ENCODE data around the gene TMPRSS13.
"Not testable (repeated sequence)": the region's sequence is repeated elsewhere in the genome, so short reads cannot be mapped to it uniquely, and the experiment has no call there.

The TMPRSS13 gene

DNA sequence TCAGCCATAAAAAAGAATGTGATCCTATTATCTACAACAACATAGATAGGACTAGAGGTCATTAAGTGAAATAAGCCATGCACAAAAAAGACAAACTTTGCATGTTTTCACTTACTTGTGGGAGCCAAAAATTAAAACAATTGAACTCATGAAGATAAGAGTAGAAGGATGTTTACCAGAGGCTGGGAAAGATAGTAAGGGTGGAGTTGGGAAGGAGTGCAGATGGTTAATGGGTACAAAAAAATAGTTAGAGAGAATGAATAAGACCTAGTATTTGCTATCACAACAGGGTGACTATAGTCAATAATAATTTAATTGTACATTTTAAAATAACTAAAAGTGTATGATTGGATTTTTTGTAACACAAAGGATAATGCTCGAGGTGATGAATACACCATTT, 29.7 kb upstream of the TMPRSS13 start:
- H3K4me3 ChIP-seq (ENCODE audit: low read depth in 1 of 2, low read length in 1 of 2) = no peak overlapping the region

DNA sequence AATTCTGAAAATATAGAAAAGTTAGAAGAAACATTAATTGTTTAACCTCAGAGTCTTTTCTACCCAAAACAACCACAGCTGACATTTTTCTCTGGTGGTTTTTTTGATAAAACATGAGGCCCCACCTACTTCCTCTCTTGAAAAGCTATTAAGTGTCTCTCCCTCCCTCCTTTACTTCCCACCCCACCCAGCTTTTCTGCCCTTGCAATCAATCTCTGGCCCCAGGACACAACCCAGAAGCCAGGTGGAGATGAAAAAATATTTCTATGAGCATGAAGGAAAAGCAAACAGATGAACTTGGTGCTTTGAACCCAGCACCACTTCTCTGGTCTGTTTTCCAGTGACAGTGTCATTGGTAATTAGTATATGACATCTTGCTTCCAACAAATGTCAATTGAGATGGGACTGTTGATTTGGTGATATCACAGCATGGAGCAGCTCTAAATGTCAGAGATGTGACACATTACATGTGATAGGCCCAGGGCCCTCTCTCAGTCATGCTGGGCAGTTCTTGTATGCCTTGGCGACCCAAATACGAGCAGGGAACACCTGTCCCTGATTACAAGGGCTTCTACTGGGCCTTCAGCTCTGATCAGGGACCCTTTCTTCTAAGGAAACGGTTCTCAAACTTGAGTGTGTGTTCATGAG, 23.9 kb upstream of the TMPRSS13 start:
- H3K36me3 ChIP-seq = no peaks in the 10 kb centered on the region
- no peak overlapping the region for H3K4me3 ChIP-seq (ENCODE audit: low read depth in 1 of 2, low read length in 1 of 2)
- H3K27ac ChIP-seq = no peak overlapping the region
- TF ChIP-seq, protein P1, sequence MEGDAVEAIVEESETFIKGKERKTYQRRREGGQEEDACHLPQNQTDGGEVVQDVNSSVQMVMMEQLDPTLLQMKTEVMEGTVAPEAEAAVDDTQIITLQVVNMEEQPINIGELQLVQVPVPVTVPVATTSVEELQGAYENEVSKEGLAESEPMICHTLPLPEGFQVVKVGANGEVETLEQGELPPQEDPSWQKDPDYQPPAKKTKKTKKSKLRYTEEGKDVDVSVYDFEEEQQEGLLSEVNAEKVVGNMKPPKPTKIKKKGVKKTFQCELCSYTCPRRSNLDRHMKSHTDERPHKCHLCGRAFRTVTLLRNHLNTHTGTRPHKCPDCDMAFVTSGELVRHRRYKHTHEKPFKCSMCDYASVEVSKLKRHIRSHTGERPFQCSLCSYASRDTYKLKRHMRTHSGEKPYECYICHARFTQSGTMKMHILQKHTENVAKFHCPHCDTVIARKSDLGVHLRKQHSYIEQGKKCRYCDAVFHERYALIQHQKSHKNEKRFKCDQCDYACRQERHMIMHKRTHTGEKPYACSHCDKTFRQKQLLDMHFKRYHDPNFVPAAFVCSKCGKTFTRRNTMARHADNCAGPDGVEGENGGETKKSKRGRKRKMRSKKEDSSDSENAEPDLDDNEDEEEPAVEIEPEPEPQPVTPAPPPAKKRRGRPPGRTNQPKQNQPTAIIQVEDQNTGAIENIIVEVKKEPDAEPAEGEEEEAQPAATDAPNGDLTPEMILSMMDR (IDR thresholded peaks at IDR 0.05) = no peak
- H3K9me3 ChIP-seq = no peaks in the 10 kb centered on the region
- peaks cover 3 to 4% of the 10 kb centered on the region in 2 experiments for H3K4me1 ChIP-seq (ENCODE audit: control insufficient read depth in 1 of 2, insufficient read depth in 1 of 2, low read depth in 1 of 2, low read length in 1 of 2)
- peaks cover 11% of the 10 kb centered on the region for H3K27me3 ChIP-seq

More for the DNA sequence above, 29.7 kb upstream of the TMPRSS13 start:
- Histone ChIP-seq H3K36me3 (no peaks in the 10 kb centered on the region), H3K27ac (no peak overlapping the region), H3K27me3 (no peaks in the 10 kb centered on the region), H3K9me3 (no peaks in the 10 kb centered on the region), H3K4me1 (ENCODE audit: control insufficient read depth in 1 of 2, insufficient read depth in 1 of 2, low read depth in 1 of 2, low read length in 1 of 2) (peaks cover 0 to 6% of the 10 kb centered on the region in 2 experiments)
- TF ChIP-seq, protein P1 (IDR thresholded peaks at IDR 0.05) = no peak

DNA sequence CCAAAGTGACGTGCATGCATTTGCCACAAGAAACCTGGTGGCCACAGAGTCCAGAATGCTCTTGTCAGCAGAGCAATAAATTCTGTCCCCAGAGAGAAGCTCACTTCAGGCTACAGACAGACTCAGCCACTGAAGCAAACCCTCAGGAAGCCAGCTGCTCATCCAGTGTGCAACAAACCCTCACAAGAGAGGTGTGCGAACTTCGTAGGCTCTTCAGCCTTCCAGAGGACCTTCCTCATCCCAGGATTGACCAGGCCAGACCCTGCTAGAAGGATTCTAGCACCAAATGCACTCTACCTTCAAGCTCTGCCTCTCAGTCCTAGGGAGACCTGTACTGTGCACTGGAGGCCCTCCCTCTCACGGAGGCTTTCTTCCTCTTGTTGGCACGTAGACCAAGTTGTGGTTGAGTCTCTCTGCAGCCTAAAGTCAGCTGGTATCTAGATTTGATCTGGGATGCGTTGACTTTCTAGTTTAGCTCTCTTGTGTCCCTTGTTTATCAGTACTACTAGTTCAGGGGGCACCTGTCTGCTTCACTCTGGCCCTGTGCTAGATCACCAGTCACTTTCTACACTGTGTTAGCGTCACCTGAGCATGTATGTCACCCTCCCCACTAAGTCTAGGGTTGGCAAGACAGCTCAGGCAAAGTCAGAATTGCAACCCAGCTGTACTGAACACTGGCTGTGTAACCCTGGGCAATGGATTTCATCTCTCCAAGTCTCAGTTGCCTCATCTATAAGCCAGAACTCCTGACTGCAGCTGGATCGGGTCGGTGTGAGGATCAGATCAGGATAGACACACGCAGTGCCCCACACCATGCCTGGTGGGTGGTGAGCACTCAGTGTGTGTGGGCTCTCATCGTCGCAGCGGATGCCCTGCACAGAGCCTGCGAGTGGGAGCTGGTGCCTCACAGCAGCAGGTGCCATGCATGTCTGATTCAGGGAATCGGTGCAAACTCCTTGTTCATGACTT, 22.1 kb upstream of the TMPRSS13 start:
- H3K9me3 ChIP-seq = no peaks in the 10 kb centered on the region
- H3K36me3 ChIP-seq = no peaks in the 10 kb centered on the region
- TF ChIP-seq, protein P1 (IDR thresholded peaks at IDR 0.05) = no peak
- H3K4me3 ChIP-seq (ENCODE audit: low read depth in 1 of 2, low read length in 1 of 2) = no peak overlapping the region
- H3K27me3 ChIP-seq = peaks cover 11% of the 10 kb centered on the region
- no peak overlapping the region for H3K27ac ChIP-seq
- peaks cover 3 to 4% of the 10 kb centered on the region in 2 experiments for H3K4me1 ChIP-seq (ENCODE audit: control insufficient read depth in 1 of 2, insufficient read depth in 1 of 2, low read depth in 1 of 2, low read length in 1 of 2)

DNA sequence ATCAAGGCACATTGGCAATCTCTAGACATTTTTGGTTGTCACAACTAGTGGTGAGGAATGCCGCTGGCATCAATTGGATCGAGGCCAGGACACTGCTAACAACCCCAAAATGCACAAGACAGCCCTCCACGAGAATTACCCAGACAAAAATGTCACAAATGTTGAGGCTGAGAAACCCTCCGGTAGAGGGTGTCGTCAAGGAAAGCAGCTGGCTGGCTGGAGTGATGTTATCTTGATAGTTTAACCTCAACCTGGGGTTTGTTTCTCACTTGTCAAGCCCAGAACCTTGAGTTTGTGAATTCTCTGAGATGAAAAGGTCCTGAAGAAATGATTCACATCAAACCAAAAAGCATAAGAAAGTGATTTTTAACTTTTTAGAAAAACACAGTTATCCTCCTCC, 21.1 kb upstream of the TMPRSS13 start:
- H3K27me3 ChIP-seq = peaks cover 11% of the 10 kb centered on the region
- peaks cover 3 to 4% of the 10 kb centered on the region in 2 experiments for H3K4me1 ChIP-seq (ENCODE audit: control insufficient read depth in 1 of 2, insufficient read depth in 1 of 2, low read depth in 1 of 2, low read length in 1 of 2)
- no peak overlapping the region for H3K4me3 ChIP-seq (ENCODE audit: low read depth in 1 of 2, low read length in 1 of 2)
- H3K36me3 ChIP-seq = no peaks in the 10 kb centered on the region
- H3K9me3 ChIP-seq = no peaks in the 10 kb centered on the region
- TF ChIP-seq, protein P1 (IDR thresholded peaks at IDR 0.05) = no peak
- H3K27ac ChIP-seq = no peak overlapping the region

DNA sequence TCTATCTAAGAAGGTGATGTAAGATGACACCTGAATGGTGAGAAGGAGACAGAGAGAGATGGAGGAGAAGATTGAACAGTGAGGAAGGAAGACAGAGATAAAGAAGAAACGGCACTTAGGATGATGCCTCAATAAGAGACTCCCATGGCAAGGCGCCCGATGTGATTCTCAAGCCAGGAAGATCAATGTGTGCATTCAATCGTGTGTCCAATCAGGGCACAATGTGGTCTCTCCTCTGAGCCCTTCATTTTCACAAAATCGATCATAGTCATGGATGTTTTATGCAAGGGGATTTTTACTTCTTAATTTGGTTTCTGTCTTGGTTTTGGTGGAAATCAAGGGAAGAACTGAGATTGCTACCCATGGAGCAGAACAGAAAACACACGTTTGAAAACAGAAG, 19.9 kb upstream of the TMPRSS13 start:
- H3K27ac ChIP-seq = no peak overlapping the region
- H3K4me3 ChIP-seq (ENCODE audit: low read depth in 1 of 2, low read length in 1 of 2) = no peak overlapping the region
- H3K9me3 ChIP-seq = no peaks in the 10 kb centered on the region
- H3K4me1 ChIP-seq (ENCODE audit: control insufficient read depth in 1 of 2, insufficient read depth in 1 of 2, low read depth in 1 of 2, low read length in 1 of 2) = peaks cover 3 to 4% of the 10 kb centered on the region in 2 experiments
- no peaks in the 10 kb centered on the region for H3K36me3 ChIP-seq
- H3K27me3 ChIP-seq = peaks cover 22% of the 10 kb centered on the region
- TF ChIP-seq, protein P1 (IDR thresholded peaks at IDR 0.05) = no peak

DNA sequence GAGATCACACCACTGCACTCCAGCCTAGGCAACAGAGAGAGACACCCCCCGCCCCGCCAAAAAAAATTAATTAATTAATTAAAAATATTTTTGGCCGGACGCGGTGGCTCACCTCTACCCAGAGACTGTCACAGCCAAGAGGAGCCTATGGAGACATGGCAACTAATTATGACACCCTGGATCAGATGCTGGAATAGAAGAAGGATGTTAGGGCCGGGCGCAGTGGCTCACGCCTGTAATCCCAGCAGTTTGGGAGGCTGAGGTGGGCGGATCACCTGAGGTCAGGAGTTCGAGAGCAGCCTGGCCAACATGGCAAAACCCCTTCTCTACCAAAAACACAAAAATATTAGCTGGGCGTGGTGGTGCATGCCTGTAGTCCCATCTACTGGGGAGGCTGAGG, 19.3 kb upstream of the TMPRSS13 start:
- not testable (repeated sequence) for H3K36me3 ChIP-seq; H3K4me3 ChIP-seq (ENCODE audit: low read depth in 1 of 2, low read length in 1 of 2); H3K9me3 ChIP-seq; H3K4me1 ChIP-seq (ENCODE audit: control insufficient read depth in 1 of 2, insufficient read depth in 1 of 2, low read depth in 1 of 2, low read length in 1 of 2); H3K27ac ChIP-seq
- H3K27me3 ChIP-seq = peaks cover 23% of the 10 kb centered on the region

DNA sequence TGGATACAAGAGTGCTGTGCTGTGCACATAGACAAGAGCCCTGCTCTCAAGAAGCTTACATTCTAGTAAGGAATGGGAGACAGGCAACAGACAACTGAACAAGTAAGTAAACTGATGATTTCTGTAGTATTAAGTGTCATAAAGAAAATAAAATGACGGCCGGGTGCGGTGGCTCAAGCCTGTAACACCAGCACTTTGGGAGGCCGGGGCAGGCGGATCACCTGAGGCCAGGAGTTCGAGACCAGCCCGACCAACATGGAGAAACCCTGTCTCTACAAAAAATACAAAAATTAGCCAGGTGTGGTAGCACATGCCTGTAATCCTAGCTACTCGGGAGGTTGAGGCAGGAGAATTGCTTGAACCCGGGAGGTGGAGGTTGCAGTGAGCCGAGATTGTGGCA, 18.5 kb upstream of the TMPRSS13 start:
- H3K4me1 ChIP-seq (ENCODE audit: control insufficient read depth in 1 of 2, insufficient read depth in 1 of 2, low read depth in 1 of 2, low read length in 1 of 2); H3K27ac ChIP-seq; H3K4me3 ChIP-seq (ENCODE audit: low read depth in 1 of 2, low read length in 1 of 2); H3K9me3 ChIP-seq; H3K36me3 ChIP-seq: not testable (repeated sequence)
- H3K27me3 ChIP-seq = peaks cover 23% of the 10 kb centered on the region
